ENCODE measurements around the gene PCGF5.

Gene PCGF5

GRCh38 chr10:91284486-91285090, 64.1 kb downstream of the PCGF5 start:
- TF ChIP-seq CTCF (IDR thresholded peaks at IDR 0.05) = no peak
- Histone ChIP-seq H3K9ac (no peak overlapping the region), H3K27me3 (ENCODE audit: control insufficient read depth, insufficient read depth, low read length) (no peaks in the 10 kb centered on the region), H3K36me3 (ENCODE audit: control insufficient read depth, insufficient read depth, low read length) (no peaks in the 10 kb centered on the region), H3K4me2 (ENCODE audit: low read length) (no peak overlapping the region), H3K27ac (no peak overlapping the region), H3K79me2 (no peaks in the 10 kb centered on the region), H3K4me3 (ENCODE audit: low read depth, low read length) (no peak overlapping the region), H2AFZ (no peak overlapping the region), H3K4me1 (no peaks in the 10 kb centered on the region), H3K9me3 (ENCODE audit: control insufficient read depth, low read length) (no peaks in the 10 kb centered on the region)

- no peak overlapping the region for H3K27ac ChIP-seq
- peak overlapping the region; percentile 25 for H2AFZ ChIP-seq
- no peaks in the 10 kb centered on the region for H3K9me3 ChIP-seq (ENCODE audit: control insufficient read depth, low read length)
- H3K36me3 ChIP-seq (ENCODE audit: control insufficient read depth, insufficient read depth, low read length) = no peaks in the 10 kb centered on the region
- H3K9ac ChIP-seq = no peak overlapping the region
- no peaks in the 10 kb centered on the region for H3K79me2 ChIP-seq
- no peaks in the 10 kb centered on the region for H3K27me3 ChIP-seq (ENCODE audit: control insufficient read depth, insufficient read depth, low read length)
- no peak overlapping the region for H3K4me2 ChIP-seq (ENCODE audit: low read length)
- no peak for TF ChIP-seq CTCF (IDR thresholded peaks at IDR 0.05)
- no peaks in the 10 kb centered on the region for H3K4me1 ChIP-seq
- no peak overlapping the region for H3K4me3 ChIP-seq (ENCODE audit: low read depth, low read length)
Observed at GRCh38 chr10:91286572-91286971, 66.1 kb downstream of the PCGF5 start.

GRCh38 chr10:91287276-91287675, 66.8 kb downstream of the PCGF5 start:
- no peaks in the 10 kb centered on the region for H3K4me1 ChIP-seq
- no peak overlapping the region for H3K4me3 ChIP-seq (ENCODE audit: low read depth, low read length)
- no peaks in the 10 kb centered on the region for H3K27me3 ChIP-seq (ENCODE audit: control insufficient read depth, insufficient read depth, low read length)
- H3K4me2 ChIP-seq (ENCODE audit: low read length) = no peak overlapping the region
- no peak overlapping the region for H3K27ac ChIP-seq
- no peak overlapping the region for H3K9ac ChIP-seq
- H3K9me3 ChIP-seq (ENCODE audit: control insufficient read depth, low read length) = no peaks in the 10 kb centered on the region
- H3K79me2 ChIP-seq = no peaks in the 10 kb centered on the region
- H2AFZ ChIP-seq = no peak overlapping the region
- H3K36me3 ChIP-seq (ENCODE audit: control insufficient read depth, insufficient read depth, low read length) = no peaks in the 10 kb centered on the region
- TF ChIP-seq CTCF (IDR thresholded peaks at IDR 0.05) = no peak

- Histone ChIP-seq H3K27ac (no peak overlapping the region), H3K27me3 (ENCODE audit: control insufficient read depth, insufficient read depth, low read length) (no peaks in the 10 kb centered on the region), H3K36me3 (ENCODE audit: control insufficient read depth, insufficient read depth, low read length) (no peaks in the 10 kb centered on the region), H3K4me1 (no peaks in the 10 kb centered on the region), H3K79me2 (no peaks in the 10 kb centered on the region), H3K4me2 (ENCODE audit: low read length) (no peak overlapping the region), H2AFZ (no peak overlapping the region), H3K9ac (no peak overlapping the region), H3K9me3 (ENCODE audit: control insufficient read depth, low read length) (no peaks in the 10 kb centered on the region), H3K4me3 (ENCODE audit: low read depth, low read length) (no peak overlapping the region)
- TF ChIP-seq CTCF (IDR thresholded peaks at IDR 0.05) = no peak
Observed at GRCh38 chr10:91287912-91288311, 67.4 kb downstream of the PCGF5 start.

- Histone ChIP-seq H3K27me3 (ENCODE audit: control insufficient read depth, insufficient read depth, low read length) (no peaks in the 10 kb centered on the region), H3K9ac (no peak overlapping the region), H3K36me3 (ENCODE audit: control insufficient read depth, insufficient read depth, low read length) (no peaks in the 10 kb centered on the region), H3K27ac (no peak overlapping the region), H3K4me2 (ENCODE audit: low read length) (no peak overlapping the region), H3K4me1 (no peaks in the 10 kb centered on the region), H3K9me3 (ENCODE audit: control insufficient read depth, low read length) (no peaks in the 10 kb centered on the region), H3K79me2 (no peaks in the 10 kb centered on the region), H3K4me3 (ENCODE audit: low read depth, low read length) (no peak overlapping the region), H2AFZ (no peak overlapping the region)
- no peak for TF ChIP-seq CTCF (IDR thresholded peaks at IDR 0.05)
Observed at GRCh38 chr10:91289305-91289704, 68.8 kb downstream of the PCGF5 start.
